ENCODE measurements around the gene MRPS31.

- no peak for TF ChIP-seq YY1 (IDR thresholded peaks at IDR 0.05; ENCODE audit: insufficient read depth, insufficient read length)
- no peak for TF ChIP-seq SUZ12 (IDR thresholded peaks at IDR 0.05; ENCODE audit: extremely low read depth, insufficient read depth, insufficient read length)
These were observed 8.9 kb upstream of the MRPS31 start for GRCh38 chr13:40779796-40780285.

Measured in NT2/D1 (cell line).